PC-9 (cell line): ENCODE data around the gene DHRS13. TPM values are rescaled to one million over a fixed set of nuclear protein-coding genes. Genes with fewer than 3 reads are reported as not detected.

Experiments
- BruUV-seq: library from RNA; stranded (reverse); fragments of 400-500 nt; replicated peaks from 2 replicates; lab custom pipeline; 2021; lab: Mats Ljungman, UMichigan
- CTCF ChIA-PET: fragments of 300-600 bp; sonication (Branson Sonifier 250); formaldehyde crosslinking; loops from one replicate; lab custom pipeline; 2022; ENCODE audit warnings: antibody characterized with exemption; lab: Charles Lee
- POLR2A ChIA-PET: fragments of 300-600 bp; sonication (Branson Sonifier 250); formaldehyde crosslinking; loops from one replicate; lab custom pipeline; 2022; ENCODE audit warnings: antibody characterized with exemption; ENCODE audit not compliant: unreplicated experiment; lab: Charles Lee
- DNase-seq, 2 experiments: peaks; one replicate each; pipeline versions ENCODE4 v3.0.0 to v3.0.0-alpha.2; 2015 to 2022; ENCODE audit warnings: mixed read lengths in 1 of 2
- H2AFZ ChIP-seq: fragments of 200-600 bp; sonication (generic); 2 replicates; pipeline ENCODE4 v1.8.1; 2017; ENCODE audit warnings: antibody characterized with exemption
- H3F3A ChIP-seq: fragments of 200-600 bp; sonication (generic); 2 replicates; pipeline ENCODE4 v1.8.1; 2017; ENCODE audit warnings: antibody characterized with exemption, mild to moderate bottlenecking, low read depth; ENCODE audit not compliant: insufficient read depth
- H3K27ac ChIP-seq: fragments of 200-600 bp; sonication (generic); 2 replicates; pipeline ENCODE4 v1.6.1; 2016; ENCODE audit warnings: mixed run types
- H3K27me3 ChIP-seq: fragments of 200-600 bp; sonication (generic); 2 replicates; pipeline ENCODE4 v1.6.1; 2016; ENCODE audit warnings: low read depth, mixed run types; ENCODE audit not compliant: insufficient read depth
- H3K36me3 ChIP-seq: fragments of 200-600 bp; sonication (generic); 2 replicates; pipeline ENCODE4 v1.6.1; 2016; ENCODE audit warnings: low read depth, mixed run types
- H3K4me1 ChIP-seq: fragments of 200-600 bp; sonication (generic); replicated peaks from 2 replicates; pipeline ENCODE4 v1.6.1; 2016; ENCODE audit warnings: mixed run types; ENCODE audit not compliant: insufficient read depth
- H3K4me2 ChIP-seq: fragments of 200-600 bp; sonication (generic); 2 replicates; pipeline ENCODE4 v1.6.1; 2017; ENCODE audit warnings: mixed run types
- H3K4me3 ChIP-seq: fragments of 200-600 bp; sonication (generic); 2 replicates; pipeline ENCODE4 v1.6.1; 2016; ENCODE audit warnings: mixed run types
- H3K79me2 ChIP-seq: fragments of 200-600 bp; sonication (generic); 2 replicates; pipeline ENCODE4 v1.6.1; 2017; ENCODE audit warnings: low read depth, mixed run types
- H3K9me2 ChIP-seq: fragments of 200-600 bp; sonication (generic); 2 replicates; pipeline ENCODE4 v1.8.1; 2017; ENCODE audit warnings: mild to moderate bottlenecking; ENCODE audit not compliant: insufficient read depth
- H3K9me3 ChIP-seq: fragments of 200-600 bp; sonication (generic); 2 replicates; pipeline ENCODE4 v1.8.1; 2016; ENCODE audit warnings: low read depth; ENCODE audit not compliant: insufficient read depth
- H4K20me1 ChIP-seq: fragments of 200-600 bp; sonication (generic); 2 replicates; pipeline ENCODE4 v1.8.1; 2017; ENCODE audit not compliant: insufficient read depth
- CTCF ChIP-seq: fragments of 200-600 bp; sonication (generic); conservative IDR thresholded peaks from 2 replicates; pipeline ENCODE4 v1.6.1; 2017; ENCODE audit warnings: mixed run types, antibody characterized with exemption, mild to moderate bottlenecking, moderate library complexity
- EZH2 ChIP-seq: fragments of 200-600 bp; sonication (generic); IDR thresholded peaks from 2 replicates; pipeline ENCODE4 v1.8.0; 2017; ENCODE audit warnings: antibody characterized with exemption, low read depth
- intact Hi-C: fragments of 100-400 bp; cut with micrococcal nuclease; formaldehyde crosslinking; loops from one replicate; pipeline ENCODE4 v1.10.0; 2022; ENCODE audit not compliant: unreplicated experiment
- total RNA-seq: library from RNA; stranded (reverse); gene quantifications from 2 replicates; pipeline ENCODE4 v1.2.3, GENCODE V29; 2021

The DHRS13 gene
- total RNA-seq, 1 experiment from 2014 or later, result 15.8 TPM

GRCh38 chr17:28948342-28948741 is 45.5 kb upstream of the DHRS13 start:
- no TSS peak for BruUV-seq
- H4K20me1 ChIP-seq, result peaks cover 54% of the 10 kb centered on the region
- peaks cover 79% of the 10 kb centered on the region for H3K79me2 ChIP-seq
- H3K4me2 ChIP-seq, result peak overlapping the region; percentile 99
- peaks cover 39% of the 10 kb centered on the region for H3F3A ChIP-seq
- no peaks in the 10 kb centered on the region for H3K27me3 ChIP-seq
- H3K4me3 ChIP-seq, result peak overlapping the region; percentile 97
- intact Hi-C loops, result no loop called here
- POLR2A ChIA-PET, result interaction anchor here (0.5 kb wide), 1 partner anchor 588 kb away, joined by 4 read pairs; no protein-coding TSS in a partner anchor
- no peaks in the 10 kb centered on the region for H3K9me3 ChIP-seq
- H2AFZ ChIP-seq, result no peak overlapping the region
- no peak for DNase-seq
- peaks cover 42% of the 10 kb centered on the region for H3K36me3 ChIP-seq
- H3K4me1 ChIP-seq, result peaks cover 27% of the 10 kb centered on the region
- CTCF ChIA-PET, result no interaction called here
- TF ChIP-seq CTCF (no peak), EZH2 (no peak)
- H3K9me2 ChIP-seq, result no peaks in the 10 kb centered on the region
- peak overlapping the region; percentile 59 for H3K27ac ChIP-seq

- Histone ChIP-seq H3K36me3 (peaks cover 47% of the 10 kb centered on the region), H3K79me2 (peaks cover 85% of the 10 kb centered on the region), H3K9me2 (no peaks in the 10 kb centered on the region), H3F3A (peaks cover 34% of the 10 kb centered on the region), H3K27ac (peak overlapping the region; percentile 59), H2AFZ (no peak overlapping the region), H4K20me1 (peaks cover 59% of the 10 kb centered on the region), H3K4me1 (peaks cover 23% of the 10 kb centered on the region), H3K27me3 (no peaks in the 10 kb centered on the region), H3K4me2 (peak overlapping the region; percentile 99), H3K9me3 (no peaks in the 10 kb centered on the region), H3K4me3 (peak overlapping the region; percentile 97; the same call in 1 of the 2 replicates)
- intact Hi-C loops, result no loop called here
- TF ChIP-seq EZH2 (no peak), CTCF (no peak)
- no peak for DNase-seq
- POLR2A ChIA-PET, result no interaction called here
- TSS peak; percentile 1 for BruUV-seq
- CTCF ChIA-PET, result no interaction called here
Measured at GRCh38 chr17:28947639-28948038, 44.8 kb upstream of the DHRS13 start.

GRCh38 chr17:28946239-28946638 is 43.4 kb upstream of the DHRS13 start:
- BruUV-seq, result no TSS peak
- POLR2A ChIA-PET, result no interaction called here
- intact Hi-C loops, result no loop called here

More at GRCh38 chr17:28946239-28946638, 43.4 kb upstream of the DHRS13 start:
- Histone ChIP-seq H3K36me3 (peaks cover 47% of the 10 kb centered on the region), H3K4me2 (0 out of 2 replicates have a peak overlapping the region, but pooled peaks have one; percentile 2), H3K9me3 (no peaks in the 10 kb centered on the region), H3K79me2 (peaks cover 98% of the 10 kb centered on the region), H3K4me1 (peaks cover 22% of the 10 kb centered on the region), H3K4me3 (no peak overlapping the region), H3F3A (peaks cover 33% of the 10 kb centered on the region), H4K20me1 (peaks cover 69% of the 10 kb centered on the region), H3K27ac (peak overlapping the region; percentile 38; the same call in 1 of the 2 replicates), H3K9me2 (no peaks in the 10 kb centered on the region), H2AFZ (no peak overlapping the region), H3K27me3 (no peaks in the 10 kb centered on the region)
- no peak for TF ChIP-seq EZH2
- no peak for TF ChIP-seq CTCF
- CTCF ChIA-PET, result no interaction called here
- no peak for DNase-seq
